Endothelial cell (in vitro differentiated cells): ENCODE measurements around the gene CACNB2. TPM values are rescaled to one million over a fixed set of nuclear protein-coding genes. Genes with fewer than 3 reads are reported as not detected.
A peak's percentile ranks its signal among the peaks of the same experiment; 100 is the strongest.

Source experiments
- DNase-seq: peaks from one replicate; pipeline ENCODE4 v3.0.0; 2021; ENCODE audit warnings: low spot score
- H3K27ac Mint-ChIP-seq: one replicate; pipeline ENCODE4 v1.8.0; 2021; ENCODE audit warnings: mixed read lengths, inconsistent platforms; ENCODE audit not compliant: unreplicated experiment
- H3K27me3 Mint-ChIP-seq: one replicate; pipeline ENCODE4 v1.8.0; 2021; ENCODE audit warnings: mild to moderate bottlenecking, moderate library complexity, mixed read lengths, inconsistent platforms; ENCODE audit not compliant: unreplicated experiment
- H3K36me3 Mint-ChIP-seq: one replicate; pipeline ENCODE4 v1.8.0; 2021; ENCODE audit warnings: mild to moderate bottlenecking, low read depth, mixed read lengths, inconsistent platforms; ENCODE audit not compliant: unreplicated experiment
- H3K4me1 Mint-ChIP-seq: one replicate; pipeline ENCODE4 v1.8.0; 2021; ENCODE audit warnings: mild to moderate bottlenecking, mixed read lengths, inconsistent platforms; ENCODE audit not compliant: unreplicated experiment
- H3K4me3 Mint-ChIP-seq: one replicate; pipeline ENCODE4 v1.8.0; 2021; ENCODE audit warnings: mild to moderate bottlenecking, mixed read lengths, inconsistent platforms; ENCODE audit not compliant: unreplicated experiment
- H3K9me3 Mint-ChIP-seq: one replicate; pipeline ENCODE4 v1.8.0; 2021; ENCODE audit warnings: mixed read lengths, inconsistent platforms; ENCODE audit not compliant: unreplicated experiment
- CTCF ChIP-seq: fragments of 200-600 bp; sonication (generic); IDR thresholded peaks from one replicate; pipeline ENCODE4 v1.5.0; 2021; ENCODE audit warnings: antibody characterized with exemption; ENCODE audit not compliant: unreplicated experiment
- long read RNA-seq: library from polyadenylated mRNA; unstranded; transcript quantifications from one replicate; pipeline ENCODE4 v2.0.0, GENCODE V29; 2020; ENCODE audit not compliant: unreplicated experiment
- total RNA-seq: library from RNA; stranded (reverse); fragmentation: NEBNext Ultra II Directional; extraction: Animal tissue kit (Norgen Biotek cat#: 25700); gene quantifications from one replicate; pipeline ENCODE4 v1.2.1, GENCODE V29; 2021; ENCODE audit not compliant: unreplicated experiment

CACNB2 gene
- total RNA-seq, result 1.5 TPM
- long read RNA-seq, partial matches to known transcripts, result 0 of 1 reads
- long read RNA-seq, other reads (novel, unspliced or antisense), result 1 of 1 reads

- Mint-ChIP-seq H3K27me3 (peaks cover 6% of the 10 kb centered on the region), H3K4me3 (peak within 1 kb of the TSS; percentile 92), H3K27ac (no peak within 1 kb of the TSS), H3K36me3 (no peaks in the 10 kb centered on the region), H3K4me1 (peaks cover 12% of the 10 kb centered on the region), H3K9me3 (no peaks in the 10 kb centered on the region)
- DNase-seq, result peak; percentile 55
- TF ChIP-seq CTCF, result no peak
These were observed at the start of gene CACNB2 for GRCh38 chr10:18140149-18140956. CACNB2 (plus strand) TSS chr10:18140424.

- Mint-ChIP-seq H3K27me3 (no peaks in the 10 kb centered on the region), H3K9me3 (no peaks in the 10 kb centered on the region), H3K4me1 (no peaks in the 10 kb centered on the region), H3K4me3 (no peak overlapping the region), H3K27ac (no peak overlapping the region), H3K36me3 (no peaks in the 10 kb centered on the region)
- TF ChIP-seq CTCF, result no peak
- no peak for DNase-seq
These were observed 45.9 kb upstream of the CACNB2 start for GRCh38 chr10:18094332-18094731.

GRCh38 chr10:18094793-18095192 lies 45.4 kb upstream of the CACNB2 start:
- DNase-seq, result no peak
- no peaks in the 10 kb centered on the region for H3K9me3 Mint-ChIP-seq
- no peak overlapping the region for H3K4me3 Mint-ChIP-seq
- no peak overlapping the region for H3K27ac Mint-ChIP-seq
- no peaks in the 10 kb centered on the region for H3K4me1 Mint-ChIP-seq
- H3K36me3 Mint-ChIP-seq, result no peaks in the 10 kb centered on the region
- no peaks in the 10 kb centered on the region for H3K27me3 Mint-ChIP-seq
- no peak for TF ChIP-seq CTCF

GRCh38 chr10:18097524-18097923 lies 42.7 kb upstream of the CACNB2 start:
- H3K27ac Mint-ChIP-seq, result no peak overlapping the region
- H3K36me3 Mint-ChIP-seq, result no peaks in the 10 kb centered on the region
- H3K4me1 Mint-ChIP-seq, result no peaks in the 10 kb centered on the region

More at GRCh38 chr10:18097524-18097923, 42.7 kb upstream of the CACNB2 start:
- no peak overlapping the region for H3K4me3 Mint-ChIP-seq
- TF ChIP-seq CTCF, result no peak
- DNase-seq, result no peak
- H3K9me3 Mint-ChIP-seq, result no peaks in the 10 kb centered on the region
- H3K27me3 Mint-ChIP-seq, result no peaks in the 10 kb centered on the region
